GM19438 (cell line): ENCODE data around the gene SYK.

ENCODE experiments used
- ATAC-seq: cut with Tn5 transposase; IDR thresholded peaks from one replicate; pipeline ENCODE4 v1.9.1; 2021; ENCODE audit warnings: low read depth; ENCODE audit not compliant: unreplicated experiment

SYK gene

DNA sequence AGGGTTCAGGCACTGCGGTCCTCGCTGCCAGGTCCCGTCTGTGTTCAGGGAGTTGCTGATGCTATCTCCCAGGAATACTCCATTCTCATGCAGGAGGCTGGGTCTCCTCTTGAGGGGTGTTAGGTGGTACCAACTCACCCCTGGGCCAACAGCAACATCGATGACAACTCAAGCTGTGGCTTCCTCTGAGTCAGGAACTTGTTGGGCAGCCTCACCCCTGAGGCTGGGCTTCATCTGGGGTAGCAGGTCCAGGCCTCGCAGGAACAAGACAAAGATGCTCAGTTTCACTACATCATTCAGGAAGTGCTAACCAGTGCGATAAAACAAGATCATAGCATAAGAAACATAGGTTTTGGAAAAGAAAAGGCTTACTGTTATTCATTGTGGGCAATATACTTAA, 125.9 kb downstream of the SYK start:
- ATAC-seq, result no peak

DNA sequence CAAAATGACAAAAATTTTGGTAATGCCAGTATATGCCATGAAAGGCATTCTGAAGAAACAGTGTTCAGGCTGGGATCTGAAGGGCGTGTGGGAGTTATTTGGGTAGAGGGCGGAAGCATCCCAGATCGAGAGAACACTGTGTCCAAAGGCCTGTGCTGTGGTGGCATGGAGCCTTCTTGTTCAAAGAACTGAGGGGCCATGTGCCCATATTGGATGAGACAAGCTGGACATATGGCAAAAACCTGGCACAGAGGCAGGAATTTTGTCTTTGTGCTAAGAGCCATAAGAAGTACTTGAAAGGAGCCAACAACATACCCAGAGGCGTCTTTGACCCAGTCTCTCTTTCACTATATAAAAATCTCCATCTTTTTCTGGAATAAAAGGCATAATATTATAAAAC, 128.0 kb downstream of the SYK start:
- ATAC-seq, result no peak

DNA sequence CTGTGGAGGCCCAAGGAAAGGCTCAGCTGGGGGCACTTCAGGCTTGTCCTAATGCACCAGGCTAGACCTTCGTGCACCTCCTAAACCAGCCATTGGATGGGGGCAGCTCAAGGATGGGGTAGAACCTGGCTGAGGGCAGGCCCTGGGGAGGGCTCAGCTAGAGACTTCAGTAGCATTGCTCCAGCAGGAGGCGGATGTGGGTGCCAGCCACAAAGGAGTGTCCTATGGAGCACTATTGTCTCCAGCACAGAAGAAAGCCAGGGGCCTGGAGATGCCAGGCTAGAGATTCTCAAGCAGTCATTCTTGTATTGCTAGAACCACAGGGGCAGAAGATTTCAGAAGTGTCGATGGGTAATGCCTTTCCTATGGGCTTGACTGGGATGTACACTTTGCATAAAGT, 131.8 kb downstream of the SYK start:
- ATAC-seq, result no peak

DNA sequence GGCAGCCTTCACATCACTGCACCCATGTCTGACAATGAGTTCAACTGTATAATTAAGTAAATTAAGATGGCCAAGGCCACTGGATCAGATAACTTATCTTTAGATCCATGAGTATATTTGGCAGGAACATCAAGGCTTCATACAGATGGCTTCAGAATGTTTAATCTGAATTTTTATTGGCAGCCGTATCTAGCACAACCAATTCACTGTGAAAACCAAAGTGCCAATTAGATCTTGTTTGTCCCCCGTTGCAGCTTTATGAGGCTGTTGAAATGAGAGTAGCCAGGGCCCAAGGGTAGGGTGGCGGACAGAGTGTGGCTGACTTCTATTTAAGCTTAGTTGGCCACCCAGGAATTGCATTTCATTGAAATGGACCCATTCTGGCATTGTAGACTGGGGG, 137.7 kb downstream of the SYK start:
- ATAC-seq, result no peak

DNA sequence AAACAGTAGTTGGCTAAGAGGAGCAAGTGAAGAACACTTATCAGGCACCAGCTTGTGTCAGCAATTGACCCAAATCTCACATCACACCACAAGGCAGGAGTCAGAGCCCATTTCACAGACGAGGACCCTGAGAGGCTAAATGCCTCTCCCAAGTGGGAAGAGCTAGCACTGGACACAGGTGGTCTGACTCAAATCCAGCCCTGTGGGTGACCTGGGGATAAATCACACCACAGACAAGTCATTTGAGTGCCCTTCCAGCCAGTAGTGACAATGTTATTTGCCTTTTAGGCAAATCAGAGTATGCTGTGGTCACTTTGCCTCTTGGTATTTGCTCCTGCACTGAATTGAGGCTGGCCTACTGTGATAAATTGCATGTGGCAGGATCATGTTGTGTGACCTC, 138.7 kb downstream of the SYK start:
- ATAC-seq, result no peak

DNA sequence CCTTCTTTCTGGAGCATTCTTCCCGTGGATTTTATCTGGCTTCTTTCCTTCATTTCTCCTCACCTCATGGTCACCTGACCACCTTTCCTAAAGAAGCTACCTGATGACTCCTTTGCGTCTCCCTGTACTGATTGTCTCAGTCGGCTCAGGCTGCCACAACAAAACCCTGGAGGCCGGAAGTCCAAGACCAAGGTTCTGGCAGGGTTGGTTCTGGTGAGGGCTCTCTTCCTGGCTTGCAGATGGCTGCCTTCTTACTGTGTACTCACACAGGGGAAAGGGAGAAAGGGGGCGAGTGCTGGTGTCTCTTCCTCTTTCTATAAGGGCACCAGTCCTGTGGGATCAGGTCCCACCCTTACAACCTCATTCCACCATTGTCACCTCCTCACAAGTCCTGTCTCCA, 140.0 kb downstream of the SYK start:
- no peak for ATAC-seq

DNA sequence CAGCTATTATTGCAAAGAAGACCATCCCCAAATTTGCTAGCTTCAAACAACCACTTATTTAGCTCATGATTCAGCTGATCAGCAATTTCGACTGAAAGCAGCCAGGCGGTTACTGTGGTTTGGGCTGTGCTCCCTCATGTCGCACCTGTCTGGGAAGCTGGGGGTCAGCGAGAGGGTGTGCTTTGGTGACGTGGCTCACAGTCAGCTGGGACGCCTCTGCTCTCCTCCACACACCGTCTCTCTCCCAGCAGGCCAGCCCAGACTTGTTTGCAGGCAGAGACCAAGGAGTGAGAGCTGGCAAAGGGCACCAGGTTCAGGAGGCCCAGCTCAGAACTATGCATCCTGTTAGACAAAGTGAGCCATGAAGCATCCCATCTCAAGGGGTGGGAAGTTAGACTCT, 140.9 kb downstream of the SYK start:
- no peak for ATAC-seq

DNA sequence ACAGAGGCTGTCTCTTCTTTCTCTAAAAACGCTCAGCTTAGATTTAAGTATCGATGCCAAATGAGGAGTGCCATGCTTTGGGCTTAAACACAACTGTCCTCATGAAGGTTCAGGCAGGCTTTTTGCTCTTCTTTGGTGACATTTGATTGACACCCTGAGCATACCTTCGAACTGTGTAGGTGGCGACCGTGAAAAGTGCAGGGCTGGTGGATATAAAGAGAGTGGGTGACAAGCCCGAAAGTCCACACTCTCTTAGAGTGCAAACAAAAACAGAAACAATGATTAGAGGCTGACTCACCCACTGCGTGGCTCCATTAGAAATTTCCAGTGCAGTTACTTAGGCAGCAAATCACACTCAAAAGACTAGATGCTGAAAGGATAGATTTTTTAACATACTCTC, 141.7 kb downstream of the SYK start:
- ATAC-seq, result no peak

DNA sequence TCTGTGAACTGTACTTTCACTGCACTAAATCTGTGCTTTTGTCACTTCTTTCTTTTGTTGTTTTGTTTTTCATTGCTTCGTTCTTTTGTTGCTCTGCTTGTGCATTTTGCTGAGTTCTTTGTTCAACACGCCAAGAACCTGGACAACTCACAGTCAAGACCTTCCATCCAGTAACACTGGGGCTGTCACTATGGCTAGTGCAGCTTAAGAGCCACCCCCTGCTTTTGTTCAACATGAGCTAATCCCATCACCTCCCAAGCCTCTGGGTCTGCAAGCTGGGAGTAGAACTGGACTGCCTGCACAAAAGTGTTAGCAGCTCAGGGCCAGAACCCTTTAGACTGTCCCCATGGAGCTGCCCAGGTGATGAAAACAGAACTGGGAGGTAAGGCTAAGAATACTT, 143.7 kb downstream of the SYK start:
- no peak for ATAC-seq

DNA sequence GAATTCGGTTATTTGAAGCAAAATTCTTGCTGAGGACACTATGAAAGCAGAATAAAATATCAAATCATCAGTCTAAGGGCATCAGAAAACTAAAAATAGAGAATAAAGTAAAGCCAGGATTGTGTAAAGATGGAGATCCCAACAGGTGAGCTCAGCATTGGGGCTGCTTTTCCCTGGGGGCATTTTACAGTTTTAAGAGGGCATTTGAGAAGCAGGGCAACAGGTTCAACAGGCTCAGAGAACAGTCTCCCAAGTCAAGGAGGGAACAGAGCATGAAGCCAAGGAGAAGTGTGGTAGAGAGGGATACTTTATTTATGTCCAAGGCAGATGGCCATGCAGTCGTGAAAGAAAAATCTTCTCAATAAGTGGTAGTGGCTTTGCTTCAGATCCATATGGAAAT, 145.4 kb downstream of the SYK start:
- ATAC-seq, result no peak
